ENCODE data around the gene GALNTL6.

The GALNTL6 gene

GRCh38 chr4:172127168-172127567 is 314.0 kb downstream of the GALNTL6 start:
- DNase-seq = no peak

DNA sequence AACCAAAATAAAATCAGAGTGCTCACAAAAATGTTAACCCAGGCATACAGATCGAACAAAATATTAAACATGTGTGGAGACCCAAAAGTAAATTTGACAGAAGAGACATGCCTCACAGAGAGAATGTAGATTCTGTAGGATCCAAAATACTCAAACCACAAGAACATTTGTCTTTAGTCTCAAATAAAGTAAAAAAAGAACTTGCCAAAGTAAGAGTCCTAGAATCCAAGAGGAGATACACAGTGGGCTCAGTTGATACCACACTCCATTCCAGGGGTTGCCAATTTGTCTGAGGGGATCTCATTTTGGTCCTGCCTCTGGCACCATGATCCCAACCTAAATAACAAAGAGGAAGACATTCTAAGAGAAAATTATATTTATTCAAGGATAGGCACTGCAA is 316.4 kb downstream of the GALNTL6 start:
- DNase-seq = no peak

DNA sequence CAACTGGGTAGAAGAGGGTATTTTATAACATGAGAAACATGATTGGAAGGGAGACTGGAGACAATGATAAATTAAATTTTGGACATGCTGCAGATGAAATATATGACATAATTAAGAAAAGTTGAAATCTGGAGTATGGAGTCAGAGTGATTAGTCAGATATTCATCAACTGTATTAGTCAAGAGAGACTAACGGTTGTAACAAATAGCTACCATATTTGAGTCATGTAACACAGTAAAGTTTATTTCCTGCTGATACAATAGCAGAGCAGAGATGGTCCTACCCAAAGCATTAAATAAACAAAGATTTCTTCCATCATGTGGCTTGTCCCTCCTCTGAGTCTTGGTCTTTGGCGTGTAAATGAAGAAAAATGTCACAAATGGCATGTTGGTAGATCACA is 321.3 kb downstream of the GALNTL6 start:
- no peak for DNase-seq

DNA sequence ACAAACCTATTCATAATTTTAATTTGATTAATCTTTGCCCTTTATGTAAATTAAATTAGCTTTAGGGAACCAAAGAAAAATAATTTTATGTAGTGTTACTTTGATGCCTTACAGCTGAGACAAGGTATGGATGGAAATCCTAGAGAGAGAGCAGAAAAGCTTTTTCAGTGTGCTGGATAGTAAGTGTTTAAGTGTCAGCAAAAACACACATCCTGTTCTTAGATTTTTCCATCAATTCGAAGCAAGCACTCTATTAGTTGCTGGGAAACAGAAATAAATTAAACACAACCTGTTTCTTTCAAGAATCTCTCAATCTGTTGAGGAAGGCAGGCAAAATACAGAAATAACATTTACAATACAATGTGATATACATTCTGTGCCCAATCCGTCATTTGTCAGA is 327.8 kb downstream of the GALNTL6 start:
- no peak for DNase-seq

- no peak for DNase-seq
These were observed 329.1 kb downstream of the GALNTL6 start for GRCh38 chr4:172142281-172142741.

- DNase-seq = no peak
These were observed 330.6 kb downstream of the GALNTL6 start for GRCh38 chr4:172143605-172144314.

DNA sequence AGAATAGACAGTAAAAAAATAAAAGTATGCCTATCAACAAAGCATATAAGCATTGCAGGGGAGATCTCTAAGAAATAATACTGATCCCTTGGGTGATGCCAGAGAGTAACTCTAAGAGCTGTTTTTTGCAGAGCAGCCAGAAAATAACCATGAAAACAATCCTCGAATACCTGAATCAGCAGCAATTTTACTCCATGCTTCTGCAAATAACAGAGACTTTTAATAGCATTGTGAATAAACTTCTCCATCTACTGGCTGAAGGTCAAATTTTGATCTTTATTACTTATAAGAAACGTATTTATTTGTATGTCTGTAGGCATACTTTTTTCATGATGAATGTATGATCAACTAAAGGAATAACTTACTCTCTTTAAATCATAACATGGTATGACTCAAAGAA is 334.5 kb downstream of the GALNTL6 start:
- DNase-seq = no peak

DNA sequence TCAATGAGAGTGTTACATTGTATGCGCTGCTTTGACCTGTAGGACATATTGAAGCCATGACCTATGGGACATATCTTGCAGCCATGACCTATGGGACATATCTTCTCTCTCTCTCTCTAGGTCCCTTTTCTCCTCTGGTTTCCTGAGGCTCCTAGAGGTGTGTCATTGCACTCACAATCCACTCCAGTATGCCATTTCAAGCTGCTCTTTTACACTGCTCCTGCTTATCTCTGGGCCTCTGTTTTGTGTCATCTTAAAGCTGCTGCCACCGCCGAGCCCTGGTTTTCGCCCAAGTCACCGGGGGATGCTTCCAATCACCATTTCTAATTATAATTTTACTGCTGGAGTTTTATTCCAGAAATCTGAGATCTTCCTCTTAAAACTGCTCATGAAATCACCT is 336.1 kb downstream of the GALNTL6 start:
- no peak for DNase-seq

GRCh38 chr4:172152284-172152683 is 339.1 kb downstream of the GALNTL6 start:
- DNase-seq = no peak

DNA sequence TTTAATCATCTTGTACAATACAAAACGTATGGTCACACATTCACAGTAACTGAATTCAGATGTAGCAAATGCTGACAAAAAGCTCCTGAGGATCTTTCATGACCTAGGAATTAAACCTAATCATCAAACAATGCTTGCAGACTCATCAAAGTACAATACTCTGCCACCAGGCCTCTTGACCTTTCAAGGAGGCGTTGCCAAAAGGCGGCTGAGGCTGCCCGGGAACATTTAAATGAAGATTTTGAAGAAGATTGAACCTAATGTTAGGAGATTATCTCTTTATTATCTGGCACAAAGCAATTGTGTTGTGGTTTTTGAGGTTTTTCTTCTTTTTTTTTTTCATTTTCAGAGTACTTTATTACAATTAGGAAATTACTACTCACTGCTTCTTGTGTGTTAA is 340.5 kb downstream of the GALNTL6 start:
- DNase-seq = no peak

DNA sequence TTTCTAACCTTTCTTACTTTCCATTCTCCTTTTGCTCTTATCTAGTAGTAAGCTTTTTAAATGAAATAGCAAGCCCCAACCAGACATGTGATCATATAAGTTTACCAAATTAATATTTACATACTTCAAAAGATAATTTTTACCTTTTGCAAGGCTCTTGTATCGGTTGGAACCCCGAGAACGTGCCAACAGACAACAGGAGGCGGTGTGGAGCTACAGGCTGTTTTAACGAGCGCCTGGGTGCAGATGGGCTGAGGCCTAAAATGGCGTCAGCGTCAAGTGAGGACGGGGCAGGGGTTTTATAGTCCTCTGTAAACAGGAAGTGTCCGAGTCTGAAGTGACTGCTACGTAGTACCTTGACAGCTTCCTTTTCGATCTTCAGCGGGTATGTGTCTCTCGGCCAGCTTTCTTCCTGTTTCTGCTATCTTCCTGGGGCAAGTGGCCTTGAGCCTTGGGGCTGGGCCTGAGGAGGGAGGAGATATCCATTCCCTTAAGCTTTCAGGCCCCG is 342.7 kb downstream of the GALNTL6 start:
- DNase-seq = no peak

DNA sequence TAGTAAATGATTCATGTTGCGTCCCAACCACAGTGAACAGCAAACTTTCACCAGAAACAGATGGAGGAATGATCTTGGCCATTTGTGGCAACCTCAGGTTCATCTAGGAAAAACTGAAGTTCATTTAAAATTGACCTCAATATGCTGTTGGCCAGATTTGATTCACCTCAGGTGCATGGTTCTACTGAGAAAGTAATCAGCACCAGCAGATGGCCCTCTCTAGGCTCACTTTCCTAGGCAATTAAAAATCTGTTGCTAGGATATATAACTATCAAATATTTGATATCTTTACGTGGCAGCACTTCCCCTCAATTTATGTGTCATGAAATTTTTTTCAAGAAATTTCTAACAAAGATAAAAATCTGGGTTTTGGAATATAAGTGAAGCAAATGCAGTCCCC is 344.7 kb downstream of the GALNTL6 start:
- no peak for DNase-seq

DNA sequence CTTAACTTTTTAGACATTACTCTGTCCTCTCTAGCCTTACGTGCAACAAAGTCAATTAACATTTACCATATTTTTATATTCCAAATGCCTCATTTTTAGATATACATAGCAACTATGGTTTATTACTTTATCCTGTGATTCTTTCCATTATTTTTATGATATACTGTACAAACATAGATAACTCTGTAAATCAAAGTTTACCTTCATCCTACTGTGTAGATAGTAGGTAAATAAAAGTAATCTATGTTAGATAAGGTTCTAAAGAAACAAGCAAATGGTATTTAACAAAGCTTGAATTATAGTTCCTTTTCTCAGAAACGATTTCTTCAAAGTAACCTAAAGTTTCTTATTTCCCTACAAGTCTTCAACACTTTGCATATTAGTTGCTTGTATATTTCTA is 350.0 kb downstream of the GALNTL6 start:
- no peak for DNase-seq

DNA sequence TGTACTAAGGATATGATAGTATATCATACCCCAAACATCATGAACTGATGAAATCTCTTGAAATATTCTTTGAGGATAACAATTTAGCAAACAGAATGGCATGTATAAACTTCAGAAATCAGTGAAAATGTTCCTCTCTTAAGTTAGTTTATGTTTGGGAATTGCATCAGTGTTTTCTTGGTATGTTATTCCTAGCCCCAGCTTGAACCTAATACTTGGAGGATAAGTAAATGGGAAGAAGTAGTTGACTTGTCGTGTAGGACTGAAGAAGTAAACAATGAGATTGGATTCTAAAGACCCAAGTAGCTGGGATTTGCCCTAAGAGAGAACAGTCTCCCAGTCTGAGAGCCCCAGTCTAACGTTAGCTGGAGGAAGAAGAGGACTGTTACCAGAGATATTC is 355.7 kb downstream of the GALNTL6 start:
- no peak for DNase-seq

DNA sequence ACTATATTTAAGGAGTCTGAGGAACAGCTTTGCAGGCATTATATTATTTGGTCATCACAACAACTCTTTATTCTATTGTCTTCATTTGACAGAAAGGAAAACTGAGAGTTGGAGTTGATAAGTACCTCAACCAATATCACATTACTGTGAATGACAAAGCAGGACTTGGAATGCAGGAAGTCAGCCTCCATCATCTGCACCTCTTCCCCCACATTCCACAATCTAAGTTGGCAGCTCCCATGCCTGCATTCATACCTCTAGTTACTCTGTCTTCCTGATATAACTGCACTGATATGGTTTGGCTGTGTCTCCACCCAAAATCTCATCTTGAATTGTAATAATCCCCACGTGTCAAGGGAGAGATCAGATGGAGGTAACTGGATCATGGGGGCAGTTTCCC is 356.7 kb downstream of the GALNTL6 start:
- no peak for DNase-seq

- DNase-seq = no peak
These were observed 360.0 kb downstream of the GALNTL6 start for GRCh38 chr4:172173206-172173605.

GRCh38 chr4:172177382-172177781 is 364.2 kb downstream of the GALNTL6 start:
- no peak for DNase-seq

GRCh38 chr4:172188248-172188988 is 375.2 kb downstream of the GALNTL6 start:
- DNase-seq = no peak

- DNase-seq = no peak
These were observed 389.4 kb downstream of the GALNTL6 start for GRCh38 chr4:172202480-172203076.

- DNase-seq = no peak
These were observed 394.1 kb downstream of the GALNTL6 start for GRCh38 chr4:172207258-172207657.

GRCh38 chr4:172207886-172208285 is 394.7 kb downstream of the GALNTL6 start:
- no peak for DNase-seq

DNA sequence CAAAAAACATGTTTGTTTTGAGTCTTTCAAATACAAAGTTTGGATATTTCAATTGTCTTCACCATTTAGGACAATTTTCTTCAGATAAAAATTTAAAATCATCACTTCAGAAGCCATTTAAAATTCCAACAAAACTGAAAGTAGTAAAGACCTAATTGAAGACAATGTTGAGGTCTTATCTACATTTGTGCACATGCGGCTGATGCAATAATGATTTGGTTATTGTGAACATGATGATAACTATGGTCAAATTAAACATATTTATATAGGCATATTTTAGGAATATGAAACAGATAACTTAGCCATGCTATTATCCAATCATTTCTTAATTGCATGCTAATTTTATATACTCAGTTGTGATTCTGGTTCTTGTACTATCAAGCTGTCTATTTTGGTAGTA is 407.5 kb downstream of the GALNTL6 start:
- DNase-seq = no peak

DNA sequence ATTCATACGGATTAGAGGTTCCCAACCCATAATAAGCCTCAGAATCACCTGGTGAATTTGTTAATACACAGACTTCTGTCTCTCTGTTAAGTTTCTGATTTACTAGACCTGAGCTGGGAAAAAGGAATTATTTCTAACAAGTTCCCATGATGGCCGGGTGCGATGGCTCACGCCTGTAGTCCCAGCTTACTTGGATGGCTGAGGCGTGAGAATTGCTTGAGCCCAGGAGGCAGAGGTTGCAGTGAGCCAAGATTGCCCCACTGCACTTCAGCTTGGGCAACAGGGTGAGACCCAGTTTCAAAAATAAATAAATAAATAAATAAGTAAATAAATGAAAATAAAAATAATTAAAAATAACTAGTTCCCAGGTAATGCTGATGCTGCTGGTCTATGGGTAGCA is 412.3 kb downstream of the GALNTL6 start:
- DNase-seq = no peak

DNA sequence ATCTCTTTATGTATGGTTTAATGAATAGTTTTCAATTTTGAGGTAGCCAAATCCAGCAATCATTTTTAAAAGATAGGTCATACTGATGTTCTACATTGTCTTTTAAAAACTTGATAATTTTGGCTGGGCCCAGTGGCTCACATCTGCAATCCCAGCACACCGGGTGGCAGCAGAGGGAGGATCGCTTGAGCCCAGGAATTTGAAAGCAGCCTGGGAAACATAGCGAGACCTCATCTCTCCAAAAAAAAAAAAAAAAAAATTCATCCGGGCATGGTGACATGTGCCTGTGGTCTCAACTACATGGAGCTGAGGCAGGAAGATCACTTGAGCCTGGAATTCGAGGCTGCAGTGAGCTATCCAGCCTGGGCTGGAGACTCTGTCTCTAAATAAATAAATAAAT is 419.8 kb downstream of the GALNTL6 start:
- no peak for DNase-seq

Data from CD4-positive, alpha-beta T cell treated with Interleukin-21 for 1 hour (primary cell).